Measurements from ENCODE around the gene ABCB9. TPM values are rescaled to one million over a fixed set of nuclear protein-coding genes. Genes with fewer than 3 reads are reported as not detected.
"Not testable (repeated sequence)": the region's sequence is repeated elsewhere in the genome, so short reads cannot be mapped to it uniquely, and the experiment has no call there.

Gene ABCB9
- total RNA-seq (9.7 and 13.0 TPM in 2 replicates), polyA plus RNA-seq (5.2 and 10.0 TPM in 2 replicates)

DNA sequence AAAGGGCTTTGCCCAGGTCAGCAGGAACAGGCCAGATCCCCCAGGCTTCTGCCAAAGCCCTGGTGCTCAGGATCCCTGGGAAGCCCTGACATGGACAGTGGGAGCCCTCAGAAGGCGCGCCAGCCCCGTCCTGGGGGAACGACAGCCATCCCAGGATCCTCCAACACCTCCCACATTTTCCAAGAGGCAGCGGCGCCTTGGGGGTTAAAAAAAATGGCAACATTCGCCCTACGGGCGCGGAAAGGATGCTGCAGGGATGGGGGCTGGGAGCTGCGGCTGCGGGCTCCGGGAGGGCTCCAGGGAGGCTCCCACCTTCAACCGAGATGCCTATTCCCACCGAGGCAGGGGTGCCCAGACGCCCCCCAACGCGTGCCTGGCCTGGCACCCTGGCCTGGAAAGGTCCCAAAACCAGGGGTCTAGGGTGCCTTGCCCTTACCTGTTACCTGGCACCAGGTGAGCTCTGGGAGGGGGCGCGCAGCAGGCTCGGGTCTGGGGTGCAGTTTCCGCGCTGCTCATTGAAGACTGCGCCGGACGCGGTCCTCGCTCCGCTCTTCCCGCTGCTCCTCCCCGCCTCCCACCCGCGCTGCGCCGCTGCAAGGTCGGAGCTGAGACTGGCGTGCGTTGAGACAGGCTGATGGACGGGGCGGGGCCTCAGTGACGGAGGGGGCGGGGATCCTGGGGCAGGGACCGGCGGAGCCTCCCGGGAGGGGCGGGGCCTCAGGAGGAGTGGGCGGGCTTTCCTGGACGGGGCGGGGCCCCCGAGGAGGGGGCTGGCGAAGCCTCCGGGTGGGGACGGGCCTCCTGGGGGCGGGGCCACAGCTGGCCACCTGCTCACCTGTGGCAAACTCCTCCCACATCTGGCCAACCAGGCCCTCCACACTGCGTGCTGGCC is at the start of gene ABCB9:
Gene ABCB9, minus strand, starts transcription at position 613 of the 892 bp plus-strand sequence. CDS start 6,228 bp downstream, outside the sequence.
- TF ChIP-seq, protein P1, sequence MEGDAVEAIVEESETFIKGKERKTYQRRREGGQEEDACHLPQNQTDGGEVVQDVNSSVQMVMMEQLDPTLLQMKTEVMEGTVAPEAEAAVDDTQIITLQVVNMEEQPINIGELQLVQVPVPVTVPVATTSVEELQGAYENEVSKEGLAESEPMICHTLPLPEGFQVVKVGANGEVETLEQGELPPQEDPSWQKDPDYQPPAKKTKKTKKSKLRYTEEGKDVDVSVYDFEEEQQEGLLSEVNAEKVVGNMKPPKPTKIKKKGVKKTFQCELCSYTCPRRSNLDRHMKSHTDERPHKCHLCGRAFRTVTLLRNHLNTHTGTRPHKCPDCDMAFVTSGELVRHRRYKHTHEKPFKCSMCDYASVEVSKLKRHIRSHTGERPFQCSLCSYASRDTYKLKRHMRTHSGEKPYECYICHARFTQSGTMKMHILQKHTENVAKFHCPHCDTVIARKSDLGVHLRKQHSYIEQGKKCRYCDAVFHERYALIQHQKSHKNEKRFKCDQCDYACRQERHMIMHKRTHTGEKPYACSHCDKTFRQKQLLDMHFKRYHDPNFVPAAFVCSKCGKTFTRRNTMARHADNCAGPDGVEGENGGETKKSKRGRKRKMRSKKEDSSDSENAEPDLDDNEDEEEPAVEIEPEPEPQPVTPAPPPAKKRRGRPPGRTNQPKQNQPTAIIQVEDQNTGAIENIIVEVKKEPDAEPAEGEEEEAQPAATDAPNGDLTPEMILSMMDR (IDR thresholded peaks at IDR 0.05; ENCODE audit: low read depth, low read length): no peak
- no peaks in the 10 kb centered on the region for H3K9me3 ChIP-seq (ENCODE audit: low read depth)
- H3K4me3 ChIP-seq: peak within 1 kb of the TSS; percentile 58
- H3K4me1 ChIP-seq (ENCODE audit: low read depth): peaks cover 14% of the 10 kb centered on the region
- H3K36me3 ChIP-seq: no peaks in the 10 kb centered on the region
- H3K27ac ChIP-seq: no peak within 1 kb of the TSS
- peak; percentile 93 to 96 for DNase-seq (ENCODE audit: low read depth in 1 of 2, low spot score in 1 of 2)
- H3K27me3 ChIP-seq: no peaks in the 10 kb centered on the region

DNA sequence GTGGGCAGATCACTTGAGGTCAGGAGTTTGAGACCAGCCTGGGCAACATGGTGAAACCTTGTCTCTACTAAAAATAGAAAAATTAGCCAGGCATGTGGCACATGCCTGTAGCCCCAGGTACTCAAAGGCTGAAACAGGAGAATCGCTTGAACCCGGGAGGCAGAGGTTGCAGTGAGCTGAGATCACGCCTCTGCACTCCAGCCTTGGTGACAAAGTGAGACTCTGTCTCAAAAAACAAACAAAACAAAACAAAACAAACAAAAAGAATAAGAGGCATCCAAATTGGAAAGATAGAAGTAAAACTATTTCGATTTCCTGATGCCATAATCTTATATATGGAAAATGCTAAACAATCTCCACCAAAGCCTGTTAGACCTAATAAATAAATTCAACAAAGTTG is 48.2 kb upstream of the ABCB9 start:
- not testable (repeated sequence) for H3K36me3 ChIP-seq; H3K4me1 ChIP-seq (ENCODE audit: low read depth); H3K4me3 ChIP-seq; DNase-seq (ENCODE audit: low read depth in 1 of 2, low spot score in 1 of 2); H3K27me3 ChIP-seq; H3K9me3 ChIP-seq (ENCODE audit: low read depth); H3K27ac ChIP-seq

DNA sequence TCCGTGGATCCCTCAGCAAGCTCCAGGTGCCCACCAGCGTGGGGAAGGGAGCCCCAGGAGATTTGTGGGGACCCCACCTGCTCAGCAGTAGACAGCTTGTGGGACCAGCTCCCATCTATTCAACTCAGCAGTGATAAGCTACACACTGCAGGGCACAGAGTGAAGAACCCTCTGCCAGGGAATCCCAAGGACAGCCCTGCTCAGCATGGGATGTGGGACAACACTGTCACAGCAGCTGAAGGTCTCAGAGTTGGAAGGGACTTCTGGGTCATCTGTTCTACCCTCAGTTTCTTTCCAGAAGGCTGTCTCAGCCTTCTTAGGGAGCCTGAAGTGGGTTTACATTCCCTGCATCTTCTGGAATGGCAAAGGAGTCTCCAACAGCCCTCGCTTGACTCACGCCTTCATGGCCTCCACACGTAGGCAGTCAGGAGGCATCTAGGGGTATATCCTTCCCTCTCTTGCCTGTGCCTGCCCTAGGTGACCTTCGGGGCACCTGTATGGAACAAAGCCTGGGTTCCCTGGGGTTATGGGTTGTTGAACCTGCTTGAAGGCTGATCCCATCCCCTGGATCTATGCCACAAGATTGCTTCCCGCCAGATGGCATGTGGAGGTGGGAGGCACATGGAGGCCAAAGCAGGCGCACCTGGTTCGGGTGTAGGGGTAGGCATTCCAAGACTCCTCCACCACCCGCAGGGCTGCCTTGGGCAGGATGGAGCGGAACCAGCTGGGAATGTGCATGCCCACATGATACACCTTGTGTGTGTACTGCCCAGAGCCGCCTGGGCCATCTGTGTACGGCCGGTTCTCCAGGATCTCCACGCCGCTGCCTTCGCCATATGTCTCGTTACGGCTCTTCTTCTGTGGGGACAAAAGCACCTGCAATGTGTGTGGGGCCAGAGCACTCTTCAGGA is 47.2 kb upstream of the ABCB9 start:
- H3K4me1 ChIP-seq (ENCODE audit: low read depth): no peaks in the 10 kb centered on the region
- no peaks in the 10 kb centered on the region for H3K27me3 ChIP-seq
- H3K36me3 ChIP-seq: no peaks in the 10 kb centered on the region
- no peak for DNase-seq (ENCODE audit: low read depth in 1 of 2, low spot score in 1 of 2)
- no peak overlapping the region for H3K4me3 ChIP-seq
- no peak overlapping the region for H3K27ac ChIP-seq
- no peaks in the 10 kb centered on the region for H3K9me3 ChIP-seq (ENCODE audit: low read depth)
- TF ChIP-seq, protein P1 (IDR thresholded peaks at IDR 0.05; ENCODE audit: low read depth, low read length): no peak

DNA sequence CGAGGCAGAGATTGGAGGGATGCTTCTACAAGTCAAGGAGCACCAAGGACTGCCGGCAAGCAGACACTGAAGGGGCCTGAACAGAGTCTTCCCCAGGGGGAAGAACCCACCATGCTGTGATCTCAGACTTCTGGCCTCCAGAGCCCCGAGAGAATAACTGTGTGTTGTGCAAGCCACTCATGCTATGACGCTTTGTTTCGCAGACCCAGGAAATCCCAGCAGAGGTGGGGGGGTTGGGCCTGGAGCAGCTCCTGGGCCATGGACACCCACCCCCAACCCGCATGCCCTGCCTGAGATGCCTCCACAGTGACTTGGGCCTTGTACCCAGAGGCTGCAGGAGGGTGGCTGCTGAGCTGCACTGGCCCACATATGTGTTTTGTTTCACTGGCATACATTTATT is 45.4 kb upstream of the ABCB9 start:
- no peaks in the 10 kb centered on the region for H3K9me3 ChIP-seq (ENCODE audit: low read depth)
- TF ChIP-seq, protein P1 (IDR thresholded peaks at IDR 0.05; ENCODE audit: low read depth, low read length): no peak

DNA sequence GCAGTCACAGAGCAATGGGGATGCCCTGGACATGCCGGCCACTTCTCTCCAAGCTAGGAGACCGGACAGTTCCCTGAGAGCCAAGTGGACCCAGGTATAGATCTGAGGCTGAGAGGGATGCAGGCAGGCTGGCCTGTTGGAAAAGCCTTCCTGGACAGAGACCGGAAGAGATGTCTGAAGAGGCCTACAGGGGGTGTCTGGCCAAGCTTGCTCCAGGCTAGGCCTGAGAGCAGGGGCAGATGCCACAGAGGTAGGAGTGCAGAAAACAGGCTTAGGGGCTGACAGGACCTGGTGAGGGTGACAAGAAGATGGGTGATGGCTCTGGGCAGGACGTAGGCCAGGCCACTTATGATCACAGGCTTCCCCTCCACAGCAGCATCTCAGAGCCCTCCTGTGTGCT is 44.4 kb upstream of the ABCB9 start:
- Histone ChIP-seq H3K27ac (no peak overlapping the region), H3K9me3 (ENCODE audit: low read depth) (no peaks in the 10 kb centered on the region), H3K36me3 (no peaks in the 10 kb centered on the region), H3K4me1 (ENCODE audit: low read depth) (no peaks in the 10 kb centered on the region), H3K4me3 (no peak overlapping the region), H3K27me3 (no peaks in the 10 kb centered on the region)
- TF ChIP-seq, protein P1 (IDR thresholded peaks at IDR 0.05; ENCODE audit: low read depth, low read length): no peak
- no peak for DNase-seq (ENCODE audit: low read depth in 1 of 2, low spot score in 1 of 2)

More for the DNA sequence above, 45.4 kb upstream of the ABCB9 start:
- Histone ChIP-seq H3K36me3 (no peaks in the 10 kb centered on the region), H3K4me1 (ENCODE audit: low read depth) (no peaks in the 10 kb centered on the region), H3K4me3 (no peak overlapping the region), H3K27ac (no peak overlapping the region), H3K27me3 (no peaks in the 10 kb centered on the region)
- DNase-seq (ENCODE audit: low read depth in 1 of 2, low spot score in 1 of 2): peak in 1 of 2 donors; percentile 34

Measured in cardiac muscle cell (in vitro differentiated cells and primary cell).